GM12878 (cell line): ENCODE results near the gene CCDC18. TPM values are rescaled to one million over a fixed set of nuclear protein-coding genes. Genes with fewer than 3 reads are reported as not detected.

Experiments
- BMI1 ChIP-seq: fragments of 450-650 bp; IDR thresholded peaks from 2 replicates; pipeline ENCODE4 v1.6.1; 2016; ENCODE audit warnings: mild to moderate bottlenecking, moderate library complexity, borderline replicate concordance
- CBFB ChIP-seq: IDR thresholded peaks from 2 replicates; pipeline ENCODE4 v1.6.1; 2016; ENCODE audit warnings: antibody characterized with exemption, low read depth
- E2F4 ChIP-seq: IDR thresholded peaks from 2 replicates; pipeline ENCODE4 v1.6.1; 2012; ENCODE audit warnings: low read depth, low read length, improper control_type of control experiment
- EP300 ChIP-seq, 2 experiments: fragments of 150-350 bp in 1 of 2; IDR thresholded peaks; 2 replicates each; pipeline ENCODE4 v1.6.1; 2011 to 2012; ENCODE audit warnings: low read depth in 2 of 2, low read length in 2 of 2, borderline replicate concordance in 1 of 2, improper control_type of control experiment in 1 of 2, inconsistent platforms in 1 of 2; ENCODE audit not compliant: control insufficient read depth in 1 of 2
- ETV6 ChIP-seq, 2 experiments: fragments of 450-650 bp in 1 of 2; IDR thresholded peaks in 1 of 2; conservative IDR thresholded peaks in 1 of 2; 2 replicates each; pipeline ENCODE4 v1.6.1; 2014; ENCODE audit warnings: antibody characterized with exemption in 1 of 2, borderline replicate concordance in 1 of 2, low read depth in 1 of 2, mild to moderate bottlenecking in 1 of 2, moderate library complexity in 1 of 2
- GABPA ChIP-seq: IDR thresholded peaks from 2 replicates; pipeline ENCODE4 v1.6.1; 2014; ENCODE audit warnings: antibody characterized with exemption, low read depth, mild to moderate bottlenecking, inconsistent platforms
- KDM1A ChIP-seq: fragments of 200-600 bp; sonication (generic); IDR thresholded peaks from 2 replicates; pipeline ENCODE4 v1.6.1; 2016; ENCODE audit warnings: borderline replicate concordance
- MYC ChIP-seq: IDR thresholded peaks from 2 replicates; pipeline ENCODE4 v1.6.1; 2011; ENCODE audit warnings: mild to moderate bottlenecking, low read length, moderate library complexity, inconsistent platforms; ENCODE audit not compliant: insufficient read depth, insufficient replicate concordance, insufficient read length, severe bottlenecking
- NFXL1 ChIP-seq: fragments of 450-650 bp; IDR thresholded peaks from 2 replicates; pipeline ENCODE4 v1.6.1; 2017; ENCODE audit warnings: antibody characterized with exemption, mild to moderate bottlenecking, borderline replicate concordance
- NFYA ChIP-seq: IDR thresholded peaks from 2 replicates; pipeline ENCODE4 v1.6.1; 2011; ENCODE audit warnings: low read depth, mild to moderate bottlenecking, low read length, improper control_type of control experiment, borderline replicate concordance
- NFYB ChIP-seq: IDR thresholded peaks from 2 replicates; pipeline ENCODE4 v1.6.1; 2011; ENCODE audit warnings: low read depth, mild to moderate bottlenecking, low read length, improper control_type of control experiment, moderate library complexity; ENCODE audit not compliant: insufficient read depth
- NR2C2 ChIP-seq: IDR thresholded peaks from 2 replicates; pipeline ENCODE4 v1.6.1; 2011; ENCODE audit warnings: borderline replicate concordance, low read depth; ENCODE audit not compliant: control insufficient read depth, insufficient read length
- NR2F1 ChIP-seq: fragments of 450-650 bp; conservative IDR thresholded peaks from 2 replicates; pipeline ENCODE4 v1.6.1; 2017; ENCODE audit warnings: mild to moderate bottlenecking
- RBBP5 ChIP-seq: fragments of 200-600 bp; sonication (generic); conservative IDR thresholded peaks from 2 replicates; pipeline ENCODE4 v1.6.1; 2016
- SMARCA5 ChIP-seq: fragments of 450-650 bp; IDR thresholded peaks from 2 replicates; pipeline ENCODE4 v1.6.1; 2017; ENCODE audit warnings: mild to moderate bottlenecking
- polyA plus RNA-seq, 11 experiments: library from polyadenylated mRNA; depleted of rRNA in 4 of 11; unstranded in 6 of 11; stranded (reverse) in 5 of 11; fragments of >200 nt; fragmentation: Nextera tagmentation in 4 of 11; fragmentation: Illumina TruSeq in 1 of 11; extraction: Ambion mirVana in 4 of 11; extraction: Trizol in 1 of 11; gene quantifications; 1 replicate in 1 of 11; 2 replicates in 10 of 11; pipeline versions ENCODE4 v1.2.1 to v1.2.3, GENCODE V29; 2011 to 2016; ENCODE audit warnings: inconsistent platforms in 2 of 11, missing spikeins in 2 of 11, low read depth in 1 of 11
- total RNA-seq, 4 experiments: library from RNA; depleted of rRNA in 3 of 4; stranded (reverse); fragments of >200 nt in 3 of 4; fragmentation: Illumina TruSeq in 1 of 4; extraction: Trizol in 1 of 4; gene quantifications; 2 replicates each; pipeline versions ENCODE4 v1.2.1 to v1.2.3, GENCODE V29; 2013 to 2021
- TF ChIP-seq, protein P1 (sequence below): fragments of 450-650 bp; IDR thresholded peaks from 2 replicates; pipeline ENCODE4 v1.6.1; 2017; ENCODE audit warnings: borderline replicate concordance
- TF ChIP-seq, protein P2 (sequence below): IDR thresholded peaks from 2 replicates; pipeline ENCODE4 v1.6.1; 2011; ENCODE audit warnings: low read depth, low read length, improper control_type of control experiment, borderline replicate concordance
- TF ChIP-seq, protein P3 (sequence below): fragments of 450-650 bp; IDR thresholded peaks from 2 replicates; pipeline ENCODE4 v1.6.1; 2018; ENCODE audit warnings: mild to moderate bottlenecking, low read depth, moderate library complexity; ENCODE audit not compliant: partially characterized antibody

Gene CCDC18
- total and polyA plus RNA-seq, 10 of the 15 experiments (the other 5 are each of a cell fraction or from before 2014, with no cell fraction given) = 15.6 to 34.9 (median 19.5) TPM

GRCh38 chr1:93180723-93181613 is at the start of gene CCDC18 (continued):
- TF ChIP-seq ETV6 (conservative IDR thresholded peaks at IDR 0.05 in 1 of 2, IDR thresholded peaks at IDR 0.05 in 1 of 2; ENCODE audit: borderline replicate concordance in 1 of 2, low read depth in 1 of 2) = peak in 1 of 2 experiments; percentile 70; a peak in 1 of 4 replicates
- no peak for TF ChIP-seq KDM1A
- TF ChIP-seq E2F4 = 0 out of 2 replicates have a peak, but pooled peaks have one; percentile 92
- peak; percentile 80 for TF ChIP-seq GABPA
- peak; percentile 25; the same call in 1 of the 2 replicates for TF ChIP-seq SMARCA5
- TF ChIP-seq NR2F1 = no peak
- TF ChIP-seq, protein P1, sequence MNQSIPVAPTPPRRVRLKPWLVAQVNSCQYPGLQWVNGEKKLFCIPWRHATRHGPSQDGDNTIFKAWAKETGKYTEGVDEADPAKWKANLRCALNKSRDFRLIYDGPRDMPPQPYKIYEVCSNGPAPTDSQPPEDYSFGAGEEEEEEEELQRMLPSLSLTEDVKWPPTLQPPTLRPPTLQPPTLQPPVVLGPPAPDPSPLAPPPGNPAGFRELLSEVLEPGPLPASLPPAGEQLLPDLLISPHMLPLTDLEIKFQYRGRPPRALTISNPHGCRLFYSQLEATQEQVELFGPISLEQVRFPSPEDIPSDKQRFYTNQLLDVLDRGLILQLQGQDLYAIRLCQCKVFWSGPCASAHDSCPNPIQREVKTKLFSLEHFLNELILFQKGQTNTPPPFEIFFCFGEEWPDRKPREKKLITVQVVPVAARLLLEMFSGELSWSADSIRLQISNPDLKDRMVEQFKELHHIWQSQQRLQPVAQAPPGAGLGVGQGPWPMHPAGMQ = no peak
- no peak for TF ChIP-seq RBBP5
- no peak for TF ChIP-seq NR2C2
- TF ChIP-seq NFYA = no peak
- no peak for TF ChIP-seq BMI1
- TF ChIP-seq, protein P2, sequence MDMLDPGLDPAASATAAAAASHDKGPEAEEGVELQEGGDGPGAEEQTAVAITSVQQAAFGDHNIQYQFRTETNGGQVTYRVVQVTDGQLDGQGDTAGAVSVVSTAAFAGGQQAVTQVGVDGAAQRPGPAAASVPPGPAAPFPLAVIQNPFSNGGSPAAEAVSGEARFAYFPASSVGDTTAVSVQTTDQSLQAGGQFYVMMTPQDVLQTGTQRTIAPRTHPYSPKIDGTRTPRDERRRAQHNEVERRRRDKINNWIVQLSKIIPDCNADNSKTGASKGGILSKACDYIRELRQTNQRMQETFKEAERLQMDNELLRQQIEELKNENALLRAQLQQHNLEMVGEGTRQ = no peak
- peak; percentile 16; the same call in 1 of the 2 replicates for TF ChIP-seq CBFB
- TF ChIP-seq, protein P3, sequence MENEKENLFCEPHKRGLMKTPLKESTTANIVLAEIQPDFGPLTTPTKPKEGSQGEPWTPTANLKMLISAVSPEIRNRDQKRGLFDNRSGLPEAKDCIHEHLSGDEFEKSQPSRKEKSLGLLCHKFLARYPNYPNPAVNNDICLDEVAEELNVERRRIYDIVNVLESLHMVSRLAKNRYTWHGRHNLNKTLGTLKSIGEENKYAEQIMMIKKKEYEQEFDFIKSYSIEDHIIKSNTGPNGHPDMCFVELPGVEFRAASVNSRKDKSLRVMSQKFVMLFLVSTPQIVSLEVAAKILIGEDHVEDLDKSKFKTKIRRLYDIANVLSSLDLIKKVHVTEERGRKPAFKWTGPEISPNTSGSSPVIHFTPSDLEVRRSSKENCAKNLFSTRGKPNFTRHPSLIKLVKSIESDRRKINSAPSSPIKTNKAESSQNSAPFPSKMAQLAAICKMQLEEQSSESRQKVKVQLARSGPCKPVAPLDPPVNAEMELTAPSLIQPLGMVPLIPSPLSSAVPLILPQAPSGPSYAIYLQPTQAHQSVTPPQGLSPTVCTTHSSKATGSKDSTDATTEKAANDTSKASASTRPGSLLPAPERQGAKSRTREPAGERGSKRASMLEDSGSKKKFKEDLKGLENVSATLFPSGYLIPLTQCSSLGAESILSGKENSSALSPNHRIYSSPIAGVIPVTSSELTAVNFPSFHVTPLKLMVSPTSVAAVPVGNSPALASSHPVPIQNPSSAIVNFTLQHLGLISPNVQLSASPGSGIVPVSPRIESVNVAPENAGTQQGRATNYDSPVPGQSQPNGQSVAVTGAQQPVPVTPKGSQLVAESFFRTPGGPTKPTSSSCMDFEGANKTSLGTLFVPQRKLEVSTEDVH = no peak
- no peak; a peak in 1 of 4 replicates for TF ChIP-seq EP300 (IDR thresholded peaks at IDR 0.05; ENCODE audit: borderline replicate concordance in 1 of 2, control insufficient read depth in 1 of 2, low read depth in 2 of 2, low read length in 2 of 2)
- no peak for TF ChIP-seq NFXL1
- TF ChIP-seq MYC = no peak
- TF ChIP-seq NFYB = no peak
